Measurements from ENCODE around the gene ELK4. TPM values are rescaled to one million over a fixed set of nuclear protein-coding genes. Genes with fewer than 3 reads are reported as not detected.
A peak's percentile ranks its signal among the peaks of the same experiment; 100 is the strongest.

The ELK4 gene
- total and polyA plus RNA-seq, 2 of the 4 experiments (the other 2 are of a cell fraction), result 4.6 to 11.3 TPM

DNA sequence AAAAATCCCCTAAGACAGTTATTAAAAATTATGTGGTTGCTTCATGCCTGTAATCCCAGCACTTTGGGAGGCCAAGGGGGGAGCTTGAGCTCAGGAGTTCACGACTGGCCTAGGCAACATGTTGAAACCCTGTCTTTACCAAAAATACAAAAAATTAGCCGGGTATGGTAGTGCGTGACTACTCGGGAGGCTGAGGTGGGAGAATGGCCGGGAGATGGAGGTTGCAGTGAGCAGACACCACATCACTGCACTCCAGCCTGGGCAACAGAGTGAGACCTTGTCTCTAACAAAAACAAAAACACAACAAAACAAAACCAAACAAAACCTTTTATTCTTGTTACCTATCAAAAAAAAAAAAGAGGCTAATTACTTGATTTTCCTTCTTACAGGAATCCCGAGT, 2.1 kb downstream of the ELK4 start:
- Histone ChIP-seq H3K27me3 (ENCODE audit: control insufficient read depth, insufficient read depth, low read length) (no peaks in the 10 kb centered on the region), H4K8ac (ENCODE audit: low read depth in 2 of 2, low read length in 2 of 2) (no peak overlapping the region), H2AFZ (replicated peaks; ENCODE audit: low read length, poor library complexity) (no peak overlapping the region), H3K36me3 (ENCODE audit: control insufficient read depth, insufficient read depth, low read length) (peaks cover 4% of the 10 kb centered on the region; the same call in 1 of the 2 replicates), H3K4me1 (ENCODE audit: control insufficient read depth, insufficient read depth, low read length) (peaks cover 4% of the 10 kb centered on the region), H3K56ac (ENCODE audit: extremely low read depth, insufficient read depth, low read length) (no peak overlapping the region), H3K4me2 (ENCODE audit: low read depth, low read length) (peak overlapping the region; percentile 9; the same call in 1 of the 2 replicates), H2AK5ac (ENCODE audit: low read depth, low read length) (0 out of 2 replicates have a peak overlapping the region, but pooled peaks have one; percentile 30), H3K27ac (ENCODE audit: insufficient read depth, low read length) (no peak overlapping the region), H2AK9ac (replicated peaks; ENCODE audit: low read depth, low read length, poor library complexity) (no peak overlapping the region), H3K4me3 (ENCODE audit: insufficient read depth, low read depth, low read length) (no peak overlapping the region), H3K4ac (ENCODE audit: low read depth, low read length) (no peak overlapping the region), H2BK20ac (ENCODE audit: low read depth, low read length) (no peak overlapping the region), H3K23ac (ENCODE audit: low read depth, low read length) (no peak overlapping the region), H3K14ac (replicated peaks; ENCODE audit: low read depth, low read length) (0 out of 2 replicates have a peak overlapping the region, but pooled peaks have one; percentile 39), H4K20me1 (ENCODE audit: insufficient read depth, low read length) (peaks cover 20% of the 10 kb centered on the region; the same call in 1 of the 2 replicates), H3K9me1 (ENCODE audit: insufficient read depth, low read length) (peaks cover 10% of the 10 kb centered on the region; the same call in 1 of the 2 replicates), H2BK15ac (ENCODE audit: low read depth, low read length) (no peak overlapping the region), H2BK5ac (ENCODE audit: low read depth, low read length, poor library complexity, severe bottlenecking) (peak overlapping the region; percentile 87), H4K91ac (ENCODE audit: insufficient read depth, low read depth, low read length) (no peak overlapping the region; the same call in 1 of the 2 replicates), H3K9me3 (ENCODE audit: control insufficient read depth, insufficient read depth, low read length) (no peaks in the 10 kb centered on the region), H2BK120ac (ENCODE audit: low read depth, low read length) (no peak overlapping the region), H3K18ac (ENCODE audit: low read depth, low read length) (no peak overlapping the region), H4K5ac (ENCODE audit: low read depth, low read length) (no peak overlapping the region), H3K79me1 (ENCODE audit: low read depth in 1 of 2, low read length in 2 of 2) (peaks cover 10 to 47% of the 10 kb centered on the region in 2 experiments; a peak in 3 of 4 replicates), H3K9ac (ENCODE audit: low read depth, low read length) (peak overlapping the region; percentile 93; the same call in 1 of the 2 replicates)
- no peak for TF ChIP-seq MAFK (IDR thresholded peaks at IDR 0.05; ENCODE audit: low read depth, low read length)
- TF ChIP-seq, protein P1, sequence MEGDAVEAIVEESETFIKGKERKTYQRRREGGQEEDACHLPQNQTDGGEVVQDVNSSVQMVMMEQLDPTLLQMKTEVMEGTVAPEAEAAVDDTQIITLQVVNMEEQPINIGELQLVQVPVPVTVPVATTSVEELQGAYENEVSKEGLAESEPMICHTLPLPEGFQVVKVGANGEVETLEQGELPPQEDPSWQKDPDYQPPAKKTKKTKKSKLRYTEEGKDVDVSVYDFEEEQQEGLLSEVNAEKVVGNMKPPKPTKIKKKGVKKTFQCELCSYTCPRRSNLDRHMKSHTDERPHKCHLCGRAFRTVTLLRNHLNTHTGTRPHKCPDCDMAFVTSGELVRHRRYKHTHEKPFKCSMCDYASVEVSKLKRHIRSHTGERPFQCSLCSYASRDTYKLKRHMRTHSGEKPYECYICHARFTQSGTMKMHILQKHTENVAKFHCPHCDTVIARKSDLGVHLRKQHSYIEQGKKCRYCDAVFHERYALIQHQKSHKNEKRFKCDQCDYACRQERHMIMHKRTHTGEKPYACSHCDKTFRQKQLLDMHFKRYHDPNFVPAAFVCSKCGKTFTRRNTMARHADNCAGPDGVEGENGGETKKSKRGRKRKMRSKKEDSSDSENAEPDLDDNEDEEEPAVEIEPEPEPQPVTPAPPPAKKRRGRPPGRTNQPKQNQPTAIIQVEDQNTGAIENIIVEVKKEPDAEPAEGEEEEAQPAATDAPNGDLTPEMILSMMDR (conservative IDR thresholded peaks at IDR 0.05; ENCODE audit: low read depth, low read length), result no peak
- TF ChIP-seq FOS (IDR thresholded peaks at IDR 0.05; ENCODE audit: low read depth, low read length), result no peak
- TF ChIP-seq MXI1 (IDR thresholded peaks at IDR 0.05; ENCODE audit: borderline replicate concordance, low read depth, low read length), result no peak
- TF ChIP-seq BHLHE40 (IDR thresholded peaks at IDR 0.05; ENCODE audit: low read depth, low read length), result no peak
- TF ChIP-seq CHD1 (IDR thresholded peaks at IDR 0.05; ENCODE audit: low read depth, low read length), result no peak
- TF ChIP-seq RFX5 (IDR thresholded peaks at IDR 0.05; ENCODE audit: low read depth, low read length), result no peak
- no peak for TF ChIP-seq USF2 (IDR thresholded peaks at IDR 0.05; ENCODE audit: low read depth, low read length)
- no peak for TF ChIP-seq RCOR1 (IDR thresholded peaks at IDR 0.05; ENCODE audit: insufficient replicate concordance, low read length)
- TF ChIP-seq ELK1 (IDR thresholded peaks at IDR 0.05; ENCODE audit: borderline replicate concordance, low read depth, low read length), result no peak
- TF ChIP-seq MAZ (IDR thresholded peaks at IDR 0.05; ENCODE audit: borderline replicate concordance, low read depth, low read length), result no peak
- no peak for TF ChIP-seq CEBPB (IDR thresholded peaks at IDR 0.05; ENCODE audit: low read depth, low read length)
- TF ChIP-seq NFE2L2 (IDR thresholded peaks at IDR 0.05; ENCODE audit: low read depth, low read length), result no peak
- no peak for TF ChIP-seq SMC3 (IDR thresholded peaks at IDR 0.05; ENCODE audit: low read depth, low read length)
- no peak for TF ChIP-seq POLR2A (IDR thresholded peaks at IDR 0.05; ENCODE audit: low read depth, low read length)
- TF ChIP-seq RAD21 (IDR thresholded peaks at IDR 0.05; ENCODE audit: low read length), result no peak
- CTCF ChIA-PET, result interaction anchor here (0.6 kb wide), 1 partner anchor 38 kb away, joined by 3 read pairs; no protein-coding TSS in a partner anchor
- BruUV-seq (replicated peaks), result TSS peak; percentile 33
- ATAC-seq (ENCODE audit: low read depth) (no peak), DNase-seq (no peak)
- dilution Hi-C loops (cut with HindIII; ENCODE audit: low sequenced_read_pairs, unreplicated experiment) (no loop called here), in situ Hi-C loops (cut with MboI; ENCODE audit: low sequenced_read_pairs) (loop anchor here (5.0 kb wide), 1 partner anchor 37 kb away; no protein-coding TSS in a partner anchor), intact Hi-C loops (cut with micrococcal nuclease) (no loop called here)
- POLR2A ChIA-PET (ENCODE audit: unreplicated experiment), result no interaction called here
- no CpG with 5 or more reads among the region's 6 CpGs for WGBS, 2 experiments (ENCODE audit: extremely low coverage in 2 of 2, insufficient read length in 1 of 2)
